LNCaP clone FGC (cell line): ENCODE measurements around the gene RPL7A.

Source experiments
- DNase-seq: peaks from one replicate; pipeline ENCODE4 v3.0.0-alpha.2; 2011; ENCODE audit warnings: low read depth
- H3K4me3 ChIP-seq: 2 replicates; pipeline ENCODE4 v1.5.1; 2011; ENCODE audit warnings: mild to moderate bottlenecking, low read depth, low read length, control low read depth
- CTCF ChIP-seq: IDR thresholded peaks from 2 replicates; pipeline ENCODE4 v1.5.1; 2012; ENCODE audit warnings: mild to moderate bottlenecking; ENCODE audit not compliant: control insufficient read depth, insufficient read depth; ENCODE audit errors: extremely low read depth

RPL7A gene

DNA sequence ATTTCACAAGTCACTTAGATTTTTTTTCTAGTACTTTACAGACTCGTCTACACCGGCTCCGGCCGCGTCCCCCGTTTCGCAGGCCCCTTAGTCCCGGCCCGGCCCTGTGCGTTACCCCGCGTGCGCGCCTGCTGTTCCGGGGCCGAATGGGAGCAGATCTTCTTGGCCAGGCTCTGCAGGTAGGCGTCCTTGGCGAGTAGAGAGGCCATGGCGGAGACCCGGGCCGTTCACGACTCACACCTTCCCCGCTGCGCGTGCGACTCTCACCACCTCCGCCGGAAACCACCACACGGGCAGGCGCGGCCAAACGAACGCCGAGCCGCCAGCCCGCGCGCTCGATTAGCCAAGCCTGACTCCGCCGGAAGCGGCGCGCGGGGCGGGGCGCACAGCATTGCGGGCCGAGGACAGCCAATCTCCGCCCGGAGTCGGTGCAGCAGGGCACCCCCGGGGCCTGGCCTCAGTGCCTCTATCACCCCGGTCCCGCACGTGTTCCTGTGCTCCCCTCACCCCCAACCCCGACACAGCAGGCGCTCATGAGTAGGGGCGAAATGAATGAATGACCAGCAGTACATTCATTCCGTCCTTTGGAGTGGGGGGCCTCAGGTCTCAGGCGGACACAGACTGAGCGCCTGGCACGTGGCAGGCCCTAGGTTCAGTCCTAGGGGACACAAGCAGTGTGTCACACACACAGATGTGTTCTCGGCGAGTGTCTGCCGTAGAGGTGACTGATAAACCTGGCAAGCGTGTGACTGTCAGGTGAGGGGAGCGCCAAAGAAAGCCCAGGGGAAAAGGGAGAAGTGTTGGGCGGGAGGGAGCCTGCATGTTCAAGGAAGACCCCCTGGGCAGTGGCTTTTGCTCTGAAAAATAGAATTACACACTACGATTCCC is 11.8 kb upstream of the RPL7A start, which contains the start of gene SURF6:
Gene SURF6 (minus strand): TSS at position 265 of the 888 bp plus-strand sequence. CDS start 56 bp downstream, at position 209.
- DNase-seq = peak; percentile 76
- TF ChIP-seq CTCF = no peak

DNA sequence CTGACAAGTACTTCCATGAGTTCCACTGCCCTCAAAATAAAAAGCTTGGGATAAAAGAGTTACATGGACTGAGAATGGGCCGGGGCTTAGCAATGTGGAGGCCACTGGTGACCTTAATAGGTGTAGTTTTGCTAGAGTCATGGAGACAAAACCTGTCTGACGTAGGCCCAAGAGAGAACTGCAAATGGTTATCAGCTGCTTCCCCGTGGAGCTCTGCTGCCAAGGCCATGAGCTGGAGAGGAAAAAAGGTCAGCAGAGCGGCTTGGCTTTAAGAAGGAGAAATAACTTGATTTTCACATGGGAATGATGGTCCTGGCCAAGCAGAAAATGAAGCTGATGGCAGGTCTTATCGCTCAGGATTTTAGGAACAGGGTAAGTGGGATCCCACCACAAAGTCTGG is 8.4 kb upstream of the RPL7A start:
- TF ChIP-seq CTCF = no peak
- H3K4me3 ChIP-seq = no peak overlapping the region
- no peak for DNase-seq

More for the DNA sequence above, 11.8 kb upstream of the RPL7A start, which contains the start of gene SURF6:
- H3K4me3 ChIP-seq = peak within 1 kb of the TSS; percentile 83

- no peak overlapping the region for H3K4me3 ChIP-seq
- no peak for TF ChIP-seq CTCF
- DNase-seq = no peak
Measured at GRCh38 chr9:133340256-133340655, 7.8 kb upstream of the RPL7A start.

DNA sequence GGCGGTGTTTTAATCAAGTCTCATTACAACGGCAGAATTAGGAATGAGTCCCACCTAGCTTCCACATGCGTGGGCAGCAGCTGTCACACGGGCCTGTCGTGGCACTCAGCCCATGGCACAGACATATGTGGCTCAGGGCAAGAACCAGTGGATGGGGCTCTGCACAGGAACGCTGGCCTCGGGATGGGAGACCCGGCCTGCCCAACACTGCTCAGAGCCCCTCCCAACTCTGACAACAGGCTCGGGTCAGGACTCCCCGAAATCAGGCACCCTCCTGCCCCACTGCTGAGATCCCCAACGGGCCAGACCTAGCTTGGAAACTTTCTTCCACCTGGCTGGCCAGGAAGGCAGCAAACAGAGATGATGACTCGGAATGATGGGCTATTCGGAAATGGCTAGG is 7.1 kb upstream of the RPL7A start:
- no peak overlapping the region for H3K4me3 ChIP-seq
- no peak for DNase-seq
- no peak for TF ChIP-seq CTCF

- H3K4me3 ChIP-seq = no peak overlapping the region
- no peak for TF ChIP-seq CTCF
- DNase-seq = no peak
Measured at GRCh38 chr9:133341369-133342068, 6.5 kb upstream of the RPL7A start.

DNA sequence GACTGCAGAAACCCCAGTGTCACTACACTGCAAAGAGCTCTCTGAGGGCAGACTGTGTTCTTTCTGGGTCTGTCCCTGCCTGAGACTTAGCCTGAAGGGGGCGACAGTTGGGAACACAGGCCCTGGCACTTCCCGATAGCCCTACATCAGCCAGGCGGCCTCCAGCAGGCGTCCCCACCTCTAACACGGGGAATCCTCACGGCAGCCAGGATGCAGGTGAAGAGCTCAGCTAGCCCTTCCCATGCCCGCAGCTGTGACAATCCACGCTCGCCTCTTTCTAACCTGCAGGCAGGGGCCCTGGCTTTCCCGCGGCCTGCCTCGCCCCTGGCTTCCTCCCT is 6.0 kb upstream of the RPL7A start:
- no peak for DNase-seq
- H3K4me3 ChIP-seq = no peak overlapping the region
- TF ChIP-seq CTCF = no peak
